GM23338 (cell line): ENCODE data around the gene MGAT3. TPM values are rescaled to one million over a fixed set of nuclear protein-coding genes. Genes with fewer than 3 reads are reported as not detected.

Experiments
- ATAC-seq: fragments of 200-7000 bp; cut with Tn5 transposase; 3 replicates; pipeline ENCODE4 v1.9.1; 2020
- DNase-seq: peaks from one replicate; pipeline ENCODE4 v3.0.0-alpha.2; 2015; ENCODE audit warnings: low spot score
- H2AFZ ChIP-seq: fragments of 200-600 bp; sonication (generic); 2 replicates; pipeline ENCODE4 v1.8.0; 2016; ENCODE audit warnings: antibody characterized with exemption, mild to moderate bottlenecking, moderate library complexity
- H3F3A ChIP-seq: fragments of 200-600 bp; sonication (generic); replicated peaks from 2 replicates; pipeline ENCODE4 v1.8.0; 2017; ENCODE audit warnings: antibody characterized with exemption, mixed run types, low read depth
- H3K27ac ChIP-seq: fragments of 200-600 bp; sonication (generic); 2 replicates; pipeline ENCODE4 v1.6.1; 2016; ENCODE audit warnings: low read depth
- H3K27me3 ChIP-seq: fragments of 200-600 bp; sonication (generic); 2 replicates; pipeline ENCODE4 v1.8.0; 2016; ENCODE audit warnings: mild to moderate bottlenecking, mixed run types, moderate library complexity; ENCODE audit not compliant: insufficient read depth
- H3K36me3 ChIP-seq: fragments of 200-600 bp; sonication (generic); 2 replicates; pipeline ENCODE4 v1.8.0; 2016; ENCODE audit warnings: mild to moderate bottlenecking; ENCODE audit not compliant: insufficient read depth
- H3K4me1 ChIP-seq: fragments of 200-600 bp; sonication (generic); 2 replicates; pipeline ENCODE4 v1.8.0; 2016; ENCODE audit warnings: mild to moderate bottlenecking, moderate library complexity; ENCODE audit not compliant: insufficient read depth
- H3K4me2 ChIP-seq: fragments of 200-600 bp; sonication (generic); 2 replicates; pipeline ENCODE4 v1.7.1; 2017; ENCODE audit warnings: mixed run types
- H3K4me3 ChIP-seq: fragments of 200-600 bp; sonication (generic); 2 replicates; pipeline ENCODE4 v1.6.1; 2016; ENCODE audit warnings: mixed run types
- H3K79me2 ChIP-seq: fragments of 200-600 bp; sonication (generic); replicated peaks from 2 replicates; pipeline ENCODE4 v1.8.0; 2017; ENCODE audit warnings: mild to moderate bottlenecking; ENCODE audit not compliant: insufficient read depth
- H3K9me2 ChIP-seq: fragments of 200-600 bp; sonication (generic); 2 replicates; pipeline ENCODE4 v1.8.0; 2017; ENCODE audit not compliant: insufficient read depth
- H4K20me1 ChIP-seq: fragments of 200-600 bp; sonication (generic); replicated peaks from 2 replicates; pipeline ENCODE4 v1.8.0; 2017; ENCODE audit warnings: mild to moderate bottlenecking; ENCODE audit not compliant: insufficient read depth
- H3K27ac Mint-ChIP-seq: 2 replicates; pipeline ENCODE4 v1.8.0; 2020; ENCODE audit warnings: inconsistent platforms, mild to moderate bottlenecking, moderate library complexity, mixed read lengths
- H3K27me3 Mint-ChIP-seq: 3 replicates; pipeline ENCODE4 v1.8.0; 2022; ENCODE audit warnings: low read depth, mild to moderate bottlenecking, moderate library complexity, mixed read lengths, inconsistent platforms; ENCODE audit not compliant: insufficient read depth, poor library complexity
- H3K36me3 Mint-ChIP-seq: 3 replicates; pipeline ENCODE4 v1.8.0; 2021; ENCODE audit warnings: low read depth, mild to moderate bottlenecking, inconsistent platforms, moderate library complexity, mixed read lengths
- H3K4me1 Mint-ChIP-seq: 3 replicates; pipeline ENCODE4 v1.8.0; 2020; ENCODE audit warnings: mild to moderate bottlenecking, inconsistent platforms, mixed read lengths
- H3K4me3 Mint-ChIP-seq: 3 replicates; pipeline ENCODE4 v1.8.0; 2021; ENCODE audit warnings: moderate library complexity, mild to moderate bottlenecking, inconsistent platforms, mixed read lengths
- H3K9me3 Mint-ChIP-seq: 3 replicates; pipeline ENCODE4 v1.8.0; 2020; ENCODE audit warnings: moderate library complexity, mild to moderate bottlenecking, inconsistent platforms, mixed read lengths
- CREB1 ChIP-seq: fragments of 250-450 bp; sonication (Bioruptor Pico); IDR thresholded peaks from 2 replicates; pipeline ENCODE4 v1.5.0; 2020; ENCODE audit warnings: low read depth, mild to moderate bottlenecking, moderate library complexity
- CTCF ChIP-seq, 2 experiments: fragments of 200-600 bp in 1 of 2; sonication (generic) in 1 of 2; conservative IDR thresholded peaks; 2 replicates each; pipeline versions ENCODE4 v1.5.1 to v1.6.1; 2016 to 2017; ENCODE audit warnings: antibody characterized with exemption in 2 of 2, low read depth in 2 of 2, mild to moderate bottlenecking in 2 of 2, moderate library complexity in 1 of 2
- ETS1 ChIP-seq: IDR thresholded peaks from 2 replicates; pipeline ENCODE4 v1.6.1; 2016; ENCODE audit warnings: antibody characterized with exemption
- EZH2 ChIP-seq: fragments of 200-600 bp; sonication (generic); IDR thresholded peaks from one replicate; pipeline ENCODE4 v1.8.0; 2017; ENCODE audit warnings: antibody characterized with exemption, mild to moderate bottlenecking, low read depth; ENCODE audit not compliant: unreplicated experiment
- EZH2phosphoT487 ChIP-seq: fragments of 200-600 bp; sonication (generic); IDR thresholded peaks from one replicate; pipeline ENCODE4 v1.8.1; 2018; ENCODE audit warnings: antibody characterized with exemption; ENCODE audit not compliant: unreplicated experiment
- NANOG ChIP-seq: IDR thresholded peaks from 2 replicates; pipeline ENCODE4 v1.6.1; 2016; ENCODE audit warnings: antibody characterized with exemption, borderline replicate concordance
- POLR2AphosphoS5 ChIP-seq: IDR thresholded peaks from 2 replicates; pipeline ENCODE4 v1.6.1; 2016; ENCODE audit warnings: antibody characterized with exemption, low read depth
- REST ChIP-seq: IDR thresholded peaks from one replicate; pipeline ENCODE4 v1.6.1; 2018; ENCODE audit warnings: antibody characterized with exemption; ENCODE audit not compliant: unreplicated experiment
- STAT1 ChIP-seq: IDR thresholded peaks from one replicate; pipeline ENCODE4 v1.6.1; 2016; ENCODE audit warnings: antibody characterized with exemption; ENCODE audit not compliant: unreplicated experiment
- ZNF114 ChIP-seq: fragments of 250-450 bp; sonication (Bioruptor Pico); IDR thresholded peaks from 2 replicates; pipeline ENCODE4 v1.5.0; 2020; ENCODE audit warnings: mild to moderate bottlenecking, moderate library complexity
- ZNF331 ChIP-seq: fragments of 250-450 bp; sonication (Bioruptor Pico); IDR thresholded peaks from 2 replicates; pipeline ENCODE4 v1.5.0; 2020; ENCODE audit warnings: low read depth, mild to moderate bottlenecking, moderate library complexity
- polyA plus RNA-seq: library from polyadenylated mRNA; unstranded; fragments of >200 nt; fragmentation: Nextera tagmentation; extraction: Ambion mirVana; gene quantifications from 2 replicates; pipeline ENCODE4 v1.2.1, GENCODE V29; 2016
- total RNA-seq: library from RNA; depleted of rRNA; stranded (reverse); fragments of >200 nt; shearing (Covaris generic); gene quantifications from 2 replicates; pipeline ENCODE4 v1.2.3, GENCODE V29; 2014

MGAT3 gene
- total and polyA plus RNA-seq, 2 experiments from 2014 or later: 1.7 to 10.2 TPM

GRCh38 chr22:39434243-39434653, 22.6 kb upstream of the MGAT3 start:
- Mint-ChIP-seq H3K9me3 (no peaks in the 10 kb centered on the region), H3K27me3 (peaks cover 15% of the 10 kb centered on the region)
- ATAC-seq: no peak

GRCh38 chr22:39434721-39435120, 22.1 kb upstream of the MGAT3 start:
- DNase-seq (no peak), ATAC-seq (no peak)
- Histone ChIP-seq H4K20me1 (no peaks in the 10 kb centered on the region), H3K9me2 (no peaks in the 10 kb centered on the region), H3K79me2 (no peaks in the 10 kb centered on the region), H3K36me3 (no peaks in the 10 kb centered on the region), H3K27ac (no peak overlapping the region), H2AFZ (no peak overlapping the region), H3F3A (0 out of 2 replicates have a peak, but pooled peaks cover 8% of the 10 kb centered on the region), H3K27me3 (no peaks in the 10 kb centered on the region), H3K4me2 (peak overlapping the region; percentile 20; the same call in 1 of the 2 replicates), H3K4me3 (no peak overlapping the region), H3K4me1 (peaks cover 16% of the 10 kb centered on the region)
- H3K36me3 Mint-ChIP-seq: peaks cover 10% of the 10 kb centered on the region; the same call in 2 of the 3 replicates
- H3K9me3 Mint-ChIP-seq: no peaks in the 10 kb centered on the region
- no peak overlapping the region for H3K27ac Mint-ChIP-seq
- peaks cover 15% of the 10 kb centered on the region for H3K27me3 Mint-ChIP-seq
- no peak overlapping the region for H3K4me3 Mint-ChIP-seq
- H3K4me1 Mint-ChIP-seq: peaks cover 23% of the 10 kb centered on the region
- no peak for TF ChIP-seq CTCF (conservative IDR thresholded peaks at IDR 0.05; ENCODE audit: low read depth in 2 of 2)
- no peak for TF ChIP-seq STAT1
- TF ChIP-seq ZNF331: no peak
- no peak for TF ChIP-seq REST
- TF ChIP-seq NANOG: no peak
- no peak for TF ChIP-seq ETS1
- TF ChIP-seq CREB1 (CRISPR knock-in tag): no peak
- TF ChIP-seq EZH2phosphoT487: no peak
- TF ChIP-seq ZNF114 (CRISPR knock-in tag): no peak
- TF ChIP-seq EZH2: no peak
- no peak for TF ChIP-seq POLR2AphosphoS5

More at GRCh38 chr22:39434243-39434653, 22.6 kb upstream of the MGAT3 start:
- no peak overlapping the region for H3K27ac ChIP-seq
- peaks cover 11% of the 10 kb centered on the region; the same call in 2 of the 3 replicates for H3K36me3 Mint-ChIP-seq
- no peaks in the 10 kb centered on the region for H3K36me3 ChIP-seq
- H3K4me2 ChIP-seq: no peak overlapping the region
- DNase-seq: no peak
- H3K4me3 ChIP-seq: no peak overlapping the region
- no peak overlapping the region for H2AFZ ChIP-seq
- no peak overlapping the region for H3K27ac Mint-ChIP-seq
- H3K79me2 ChIP-seq: no peaks in the 10 kb centered on the region
- no peaks in the 10 kb centered on the region for H4K20me1 ChIP-seq
- H3K4me1 Mint-ChIP-seq: peaks cover 25% of the 10 kb centered on the region
- TF ChIP-seq ZNF331 (no peak), POLR2AphosphoS5 (no peak)
- H3K9me2 ChIP-seq: no peaks in the 10 kb centered on the region
- peaks cover 19% of the 10 kb centered on the region for H3K4me1 ChIP-seq
- 0 out of 2 replicates have a peak, but pooled peaks cover 8% of the 10 kb centered on the region for H3F3A ChIP-seq
- no peaks in the 10 kb centered on the region for H3K27me3 ChIP-seq
- H3K4me3 Mint-ChIP-seq: no peak overlapping the region
